Epithelial cell of proximal tubule (primary cell): ENCODE results near the gene MINDY4. TPM values are rescaled to one million over a fixed set of nuclear protein-coding genes. Genes with fewer than 3 reads are reported as not detected.

ENCODE experiments used
- DNase-seq: peaks from one replicate; pipeline ENCODE4 v3.0.0-alpha.2; 2011; ENCODE audit warnings: low read depth
- H3K4me3 ChIP-seq: 2 replicates; pipeline ENCODE4 v1.5.1; 2011; ENCODE audit warnings: low read depth, mild to moderate bottlenecking, low read length
- CTCF ChIP-seq: conservative IDR thresholded peaks from 2 replicates; pipeline ENCODE4 v1.5.1; 2012; ENCODE audit warnings: low read depth, mild to moderate bottlenecking, low read length
- total RNA-seq: library from RNA; depleted of rRNA; stranded (reverse); fragments of >200 nt; gene quantifications from 2 replicates; pipeline ENCODE4 v1.2.3, GENCODE V29; 2015

MINDY4 gene
- total RNA-seq, 1 donor from 2014 or later, result 5.2 TPM

GRCh38 chr7:30750683-30751650 is 20.2 kb upstream of the MINDY4 start:
- DNase-seq, result no peak
- TF ChIP-seq CTCF, result no peak
- H3K4me3 ChIP-seq, result no peak overlapping the region

- no peak within 1 kb of the TSS for H3K4me3 ChIP-seq
- no peak for DNase-seq
- TF ChIP-seq CTCF, result no peak
These were observed 19.4 kb upstream of the MINDY4 start, which contains the start of gene INMT for GRCh38 chr7:30751696-30752273. INMT (plus strand) TSS chr7:30752135; CDS start chr7:30752151, 16 bp downstream.

- H3K4me3 ChIP-seq, result no peak overlapping the region
- DNase-seq, result no peak
- TF ChIP-seq CTCF, result no peak
These were observed 18.7 kb upstream of the MINDY4 start for GRCh38 chr7:30752484-30752883.

- DNase-seq, result no peak
- H3K4me3 ChIP-seq, result no peak overlapping the region
- TF ChIP-seq CTCF, result no peak
These were observed 18.2 kb upstream of the MINDY4 start for GRCh38 chr7:30752979-30753378.

GRCh38 chr7:30754315-30754877 is 16.8 kb upstream of the MINDY4 start:
- no peak for TF ChIP-seq CTCF
- no peak overlapping the region for H3K4me3 ChIP-seq
- DNase-seq, result no peak

GRCh38 chr7:30755384-30756154 is 15.6 kb upstream of the MINDY4 start:
- H3K4me3 ChIP-seq, result no peak overlapping the region
- TF ChIP-seq CTCF, result no peak
- DNase-seq, result no peak
